SK-N-SH (cell line): Measurements from ENCODE around the gene SLC35D2. TPM values are rescaled to one million over a fixed set of nuclear protein-coding genes. Genes with fewer than 3 reads are reported as not detected.

Experiments used
- CTCF ChIA-PET: fragments of 300-600, 350-600 bp; formaldehyde crosslinking; extraction: SDS; loops from one replicate; lab custom pipeline; 2021; lab: Yijun Ruan, JAX
- POLR2A ChIA-PET: fragments of 350-600 bp; sonication (Branson Sonifier 250); formaldehyde crosslinking; extraction: SDS; loops from one replicate; lab custom pipeline; 2020; ENCODE audit warnings: antibody characterized with exemption, inconsistent platforms; lab: Yijun Ruan, JAX
- DNase-seq: peaks from one replicate; pipeline ENCODE4 v3.0.0; 2012
- H2AFZ ChIP-seq: fragments of 200-600 bp; sonication (generic); 2 replicates; pipeline ENCODE4 v1.8.1; 2016; ENCODE audit warnings: antibody characterized with exemption, mild to moderate bottlenecking, low read depth
- H3F3A ChIP-seq: fragments of 200-600 bp; sonication (generic); replicated peaks from 2 replicates; pipeline ENCODE3; 2016; ENCODE audit warnings: antibody characterized with exemption, mild to moderate bottlenecking; ENCODE audit not compliant: insufficient read depth
- H3K27ac ChIP-seq, 2 experiments: fragments of 200-500 bp in 1 of 2; fragments of 200-600 bp in 1 of 2; sonication (Bioruptor generic) in 1 of 2; sonication (generic), shearing (Covaris generic) in 1 of 2; 2 replicates each; pipeline versions ENCODE4 v1.5.1 to v1.6.1; 2014 to 2016; ENCODE audit warnings: low read depth in 2 of 2, inconsistent platforms in 1 of 2, low read length in 1 of 2, mild to moderate bottlenecking in 1 of 2, mixed read lengths in 1 of 2
- H3K27me3 ChIP-seq: fragments of 200-600 bp; sonication (generic), shearing (Covaris generic); 2 replicates; pipeline ENCODE4 v1.6.1; 2016; ENCODE audit warnings: mixed run types; ENCODE audit not compliant: insufficient read depth
- H3K36me3 ChIP-seq, 2 experiments: fragments of 200-500 bp in 1 of 2; fragments of 200-600 bp in 1 of 2; sonication (Bioruptor generic) in 1 of 2; sonication (generic) in 1 of 2; replicated peaks in 1 of 2; 2 replicates each; pipeline versions ENCODE3 to v1.5.1; 2014 to 2016; ENCODE audit warnings: low read length in 1 of 2, mild to moderate bottlenecking in 1 of 2; ENCODE audit not compliant: insufficient read depth in 2 of 2, control insufficient read depth in 1 of 2
- H3K4me1 ChIP-seq, 2 experiments: fragments of 200-500 bp in 1 of 2; fragments of 200-600 bp in 1 of 2; sonication (Bioruptor generic) in 1 of 2; sonication (generic), shearing (Covaris generic) in 1 of 2; 2 replicates each; pipeline versions ENCODE4 v1.5.1 to v1.6.1; 2014 to 2016; ENCODE audit warnings: low read depth in 1 of 2, low read length in 1 of 2, mixed run types in 1 of 2; ENCODE audit not compliant: insufficient read depth in 2 of 2, control insufficient read depth in 1 of 2
- H3K4me2 ChIP-seq: fragments of 200-600 bp; sonication (generic), shearing (Covaris generic); 2 replicates; pipeline ENCODE4 v1.6.1; 2017; ENCODE audit warnings: mixed run types
- H3K4me3 ChIP-seq, 2 experiments: fragments of 200-500 bp in 1 of 2; fragments of 200-600 bp in 1 of 2; sonication (Bioruptor generic) in 1 of 2; sonication (generic), shearing (Covaris generic) in 1 of 2; 2 replicates each; pipeline versions ENCODE4 v1.5.1 to v1.8.1; 2014 to 2016; ENCODE audit warnings: low read depth in 2 of 2, inconsistent platforms in 1 of 2, low read length in 1 of 2, mild to moderate bottlenecking in 1 of 2, mixed read lengths in 1 of 2, moderate library complexity in 1 of 2
- H3K79me2 ChIP-seq: fragments of 200-600 bp; sonication (generic); 2 replicates; pipeline ENCODE4 v1.8.1; 2017; ENCODE audit warnings: mild to moderate bottlenecking; ENCODE audit not compliant: insufficient read depth
- H3K9ac ChIP-seq: fragments of 200-600 bp; sonication (generic); 2 replicates; pipeline ENCODE4 v1.6.1; 2017; ENCODE audit warnings: mixed run types
- H3K9me2 ChIP-seq: fragments of 200-600 bp; sonication (generic); 2 replicates; pipeline ENCODE4 v1.6.1; 2017; ENCODE audit warnings: mixed run types
- H3K9me3 ChIP-seq: fragments of 200-600 bp; sonication (generic); 2 replicates; pipeline ENCODE4 v1.6.1; 2017; ENCODE audit warnings: mixed run types, mild to moderate bottlenecking, moderate library complexity
- H4K20me1 ChIP-seq: fragments of 200-600 bp; sonication (generic); 2 replicates; pipeline ENCODE4 v1.6.1; 2017; ENCODE audit warnings: mild to moderate bottlenecking, mixed run types; ENCODE audit not compliant: insufficient read depth
- CHD2 ChIP-seq: fragments of 150-350 bp; IDR thresholded peaks from 2 replicates; pipeline ENCODE4 v1.6.1; 2018; ENCODE audit warnings: low read length; ENCODE audit not compliant: partially characterized antibody
- EP300 ChIP-seq, 2 experiments: IDR thresholded peaks; 2 replicates each; pipeline versions ENCODE4 v1.4.0 to v1.6.1; 2012; ENCODE audit warnings: borderline replicate concordance in 1 of 2, low read depth in 1 of 2, low read length in 1 of 2
- FOSL2 ChIP-seq: IDR thresholded peaks from 2 replicates; pipeline ENCODE4 v1.4.0; 2012; ENCODE audit warnings: low read depth, mild to moderate bottlenecking, moderate library complexity, borderline replicate concordance
- GABPA ChIP-seq: IDR thresholded peaks from 2 replicates; pipeline ENCODE4 v1.4.0; 2012; ENCODE audit warnings: low read depth, mild to moderate bottlenecking
- GATA2 ChIP-seq: sonication (generic); formaldehyde crosslinking; IDR thresholded peaks from 2 replicates; pipeline ENCODE4 v1.5.0; 2020; ENCODE audit warnings: mild to moderate bottlenecking, missing genetic modification reagents
- JUND ChIP-seq: IDR thresholded peaks from 2 replicates; pipeline ENCODE4 v1.4.0; 2012
- MEF2A ChIP-seq: IDR thresholded peaks from 2 replicates; pipeline ENCODE4 v1.4.0; 2012; ENCODE audit warnings: low read depth, borderline replicate concordance
- NFIC ChIP-seq: IDR thresholded peaks from 2 replicates; pipeline ENCODE4 v1.4.0; 2012; ENCODE audit warnings: borderline replicate concordance
- RAD21 ChIP-seq: IDR thresholded peaks from 2 replicates; pipeline ENCODE4 v1.6.1; 2012; ENCODE audit warnings: mild to moderate bottlenecking, low read length
- RXRA ChIP-seq: IDR thresholded peaks from 2 replicates; pipeline ENCODE4 v1.4.0; 2012; ENCODE audit warnings: low read depth, mild to moderate bottlenecking, borderline replicate concordance
- SIN3A ChIP-seq: IDR thresholded peaks from 2 replicates; pipeline ENCODE4 v1.6.1; 2012; ENCODE audit warnings: low read depth, mild to moderate bottlenecking, low read length, moderate library complexity, borderline replicate concordance
- SMC3 ChIP-seq: IDR thresholded peaks from 2 replicates; pipeline ENCODE4 v1.6.1; 2012; ENCODE audit warnings: low read depth, low read length, improper control_type of control experiment
- TAF1 ChIP-seq: IDR thresholded peaks from 2 replicates; pipeline ENCODE4 v1.6.1; 2012; ENCODE audit warnings: low read depth, mild to moderate bottlenecking, low read length, moderate library complexity, borderline replicate concordance
- WGBS: methylation state at CpG from one replicate; pipeline ENCODE4 v1.1.6; 2017; ENCODE audit warnings: low lambda C conversion rate; 5-methylcytosine and 5-hydroxymethylcytosine counted together
- polyA plus RNA-seq, 3 experiments: library from polyadenylated mRNA; depleted of rRNA; stranded (reverse); fragments of >200 nt; gene quantifications; 2 replicates each; pipeline ENCODE4 v1.2.3, GENCODE V29; 2012
- TF ChIP-seq, protein P1 (sequence below): IDR thresholded peaks from 2 replicates; pipeline ENCODE4; 2012
- TF ChIP-seq, protein P2 (sequence below): IDR thresholded peaks from 2 replicates; pipeline ENCODE4 v1.4.0; 2012; ENCODE audit warnings: low read depth, borderline replicate concordance
- TF ChIP-seq, protein P3 (sequence below): IDR thresholded peaks from 2 replicates; pipeline ENCODE4 v1.4.0; 2012; ENCODE audit warnings: low read depth
- TF ChIP-seq, protein P4 (sequence below): fragments of 200-600 bp; sonication (generic); IDR thresholded peaks from 2 replicates; pipeline ENCODE4 v1.6.1; 2017; ENCODE audit warnings: antibody characterized with exemption, mild to moderate bottlenecking, moderate library complexity

The SLC35D2 gene
- polyA plus RNA-seq, 1 of the 3 experiments (the other 2 are of a cell fraction): 26.1 TPM

DNA sequence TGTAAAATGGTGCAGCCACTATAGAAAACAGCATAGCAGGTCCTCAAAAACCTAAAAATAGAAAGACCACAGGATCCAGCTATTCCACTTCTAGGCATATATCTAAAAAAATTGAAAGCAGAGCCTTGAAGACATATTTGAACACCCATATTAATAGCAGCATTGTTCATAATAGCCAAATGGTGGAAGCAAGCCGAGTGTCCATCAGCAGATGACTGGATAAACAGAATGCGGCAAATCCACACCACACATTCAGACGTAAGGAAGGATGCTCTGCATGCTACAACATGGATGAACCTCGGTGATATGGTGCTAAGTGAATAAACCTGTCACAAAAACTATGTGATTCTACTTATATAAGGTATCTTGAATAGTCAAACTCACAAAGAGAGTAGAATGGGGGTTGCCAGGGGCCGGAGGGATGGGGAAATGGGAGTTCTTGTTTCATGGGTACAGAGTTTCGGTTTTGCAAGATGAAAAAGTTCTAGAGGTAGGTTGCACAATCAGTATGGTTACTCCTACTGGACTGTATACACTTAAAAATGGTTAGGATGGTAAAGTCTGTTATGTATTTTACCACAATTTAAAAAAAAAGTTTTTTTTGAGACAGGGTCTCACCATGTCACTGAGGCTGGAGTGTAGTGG lies 64.5 kb downstream of the SLC35D2 start:
- Histone ChIP-seq H3K27ac (no peak overlapping the region), H3K4me2 (no peak overlapping the region), H2AFZ (no peak overlapping the region), H3K36me3 (peaks cover 0 to 12% of the 10 kb centered on the region in 2 experiments), H3F3A (no peaks in the 10 kb centered on the region), H3K9me3 (no peaks in the 10 kb centered on the region), H3K27me3 (no peaks in the 10 kb centered on the region), H3K9me2 (no peaks in the 10 kb centered on the region), H3K9ac (no peak overlapping the region), H3K79me2 (no peaks in the 10 kb centered on the region), H3K4me3 (no peak overlapping the region), H3K4me1 (no peaks in the 10 kb centered on the region), H4K20me1 (no peaks in the 10 kb centered on the region)
- no peak for DNase-seq
- no peak for TF ChIP-seq SIN3A
- no peak for TF ChIP-seq GATA2 (CRISPR knock-in tag)
- no peak for TF ChIP-seq RXRA
- no peak for TF ChIP-seq GABPA
- TF ChIP-seq EP300 (IDR thresholded peaks at IDR 0.05; ENCODE audit: borderline replicate concordance in 1 of 2, low read depth in 1 of 2, low read length in 1 of 2): no peak
- TF ChIP-seq NFIC: no peak
- TF ChIP-seq, protein P1, sequence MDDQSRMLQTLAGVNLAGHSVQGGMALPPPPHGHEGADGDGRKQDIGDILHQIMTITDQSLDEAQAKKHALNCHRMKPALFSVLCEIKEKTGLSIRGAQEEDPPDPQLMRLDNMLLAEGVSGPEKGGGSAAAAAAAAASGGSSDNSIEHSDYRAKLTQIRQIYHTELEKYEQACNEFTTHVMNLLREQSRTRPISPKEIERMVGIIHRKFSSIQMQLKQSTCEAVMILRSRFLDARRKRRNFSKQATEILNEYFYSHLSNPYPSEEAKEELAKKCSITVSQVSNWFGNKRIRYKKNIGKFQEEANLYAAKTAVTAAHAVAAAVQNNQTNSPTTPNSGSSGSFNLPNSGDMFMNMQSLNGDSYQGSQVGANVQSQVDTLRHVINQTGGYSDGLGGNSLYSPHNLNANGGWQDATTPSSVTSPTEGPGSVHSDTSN: no peak
- TF ChIP-seq, protein P2, sequence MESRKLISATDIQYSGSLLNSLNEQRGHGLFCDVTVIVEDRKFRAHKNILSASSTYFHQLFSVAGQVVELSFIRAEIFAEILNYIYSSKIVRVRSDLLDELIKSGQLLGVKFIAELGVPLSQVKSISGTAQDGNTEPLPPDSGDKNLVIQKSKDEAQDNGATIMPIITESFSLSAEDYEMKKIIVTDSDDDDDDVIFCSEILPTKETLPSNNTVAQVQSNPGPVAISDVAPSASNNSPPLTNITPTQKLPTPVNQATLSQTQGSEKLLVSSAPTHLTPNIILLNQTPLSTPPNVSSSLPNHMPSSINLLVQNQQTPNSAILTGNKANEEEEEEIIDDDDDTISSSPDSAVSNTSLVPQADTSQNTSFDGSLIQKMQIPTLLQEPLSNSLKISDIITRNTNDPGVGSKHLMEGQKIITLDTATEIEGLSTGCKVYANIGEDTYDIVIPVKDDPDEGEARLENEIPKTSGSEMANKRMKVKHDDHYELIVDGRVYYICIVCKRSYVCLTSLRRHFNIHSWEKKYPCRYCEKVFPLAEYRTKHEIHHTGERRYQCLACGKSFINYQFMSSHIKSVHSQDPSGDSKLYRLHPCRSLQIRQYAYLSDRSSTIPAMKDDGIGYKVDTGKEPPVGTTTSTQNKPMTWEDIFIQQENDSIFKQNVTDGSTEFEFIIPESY: no peak
- no peak for TF ChIP-seq TAF1
- no peak for TF ChIP-seq FOSL2
- no peak for TF ChIP-seq JUND
- no peak for TF ChIP-seq RAD21
- TF ChIP-seq, protein P3, sequence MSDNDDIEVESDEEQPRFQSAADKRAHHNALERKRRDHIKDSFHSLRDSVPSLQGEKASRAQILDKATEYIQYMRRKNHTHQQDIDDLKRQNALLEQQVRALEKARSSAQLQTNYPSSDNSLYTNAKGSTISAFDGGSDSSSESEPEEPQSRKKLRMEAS: no peak
- TF ChIP-seq, protein P4, sequence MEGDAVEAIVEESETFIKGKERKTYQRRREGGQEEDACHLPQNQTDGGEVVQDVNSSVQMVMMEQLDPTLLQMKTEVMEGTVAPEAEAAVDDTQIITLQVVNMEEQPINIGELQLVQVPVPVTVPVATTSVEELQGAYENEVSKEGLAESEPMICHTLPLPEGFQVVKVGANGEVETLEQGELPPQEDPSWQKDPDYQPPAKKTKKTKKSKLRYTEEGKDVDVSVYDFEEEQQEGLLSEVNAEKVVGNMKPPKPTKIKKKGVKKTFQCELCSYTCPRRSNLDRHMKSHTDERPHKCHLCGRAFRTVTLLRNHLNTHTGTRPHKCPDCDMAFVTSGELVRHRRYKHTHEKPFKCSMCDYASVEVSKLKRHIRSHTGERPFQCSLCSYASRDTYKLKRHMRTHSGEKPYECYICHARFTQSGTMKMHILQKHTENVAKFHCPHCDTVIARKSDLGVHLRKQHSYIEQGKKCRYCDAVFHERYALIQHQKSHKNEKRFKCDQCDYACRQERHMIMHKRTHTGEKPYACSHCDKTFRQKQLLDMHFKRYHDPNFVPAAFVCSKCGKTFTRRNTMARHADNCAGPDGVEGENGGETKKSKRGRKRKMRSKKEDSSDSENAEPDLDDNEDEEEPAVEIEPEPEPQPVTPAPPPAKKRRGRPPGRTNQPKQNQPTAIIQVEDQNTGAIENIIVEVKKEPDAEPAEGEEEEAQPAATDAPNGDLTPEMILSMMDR: no peak
- no peak for TF ChIP-seq MEF2A
- no peak for TF ChIP-seq SMC3
- TF ChIP-seq CHD2: no peak
- 93% methylated on average over 6 of the region's 6 CpGs for WGBS
- ChIA-PET POLR2A (no interaction called here), CTCF (interaction anchor here (1.0 to 4.7 kb wide), 4 partner anchors 8 to 348 kb away, joined by 3 to 43 read pairs (median 10); no protein-coding TSS in a partner anchor)
